Retinal pigment epithelial cell (primary cell): ENCODE results near the gene MOGAT2.

Source experiments
- DNase-seq: peaks from one replicate; pipeline ENCODE4 v3.0.0-alpha.2; 2010; ENCODE audit warnings: low read depth
- H3K4me3 ChIP-seq: 2 replicates; pipeline ENCODE4 v1.5.1; 2011; ENCODE audit warnings: mild to moderate bottlenecking, low read length, control low read depth, moderate library complexity
- TF ChIP-seq, protein P1 (sequence below): conservative IDR thresholded peaks from 2 replicates; pipeline ENCODE4 v1.5.1; 2011; ENCODE audit warnings: low read depth, low read length, control low read depth, inconsistent platforms

Gene MOGAT2

DNA sequence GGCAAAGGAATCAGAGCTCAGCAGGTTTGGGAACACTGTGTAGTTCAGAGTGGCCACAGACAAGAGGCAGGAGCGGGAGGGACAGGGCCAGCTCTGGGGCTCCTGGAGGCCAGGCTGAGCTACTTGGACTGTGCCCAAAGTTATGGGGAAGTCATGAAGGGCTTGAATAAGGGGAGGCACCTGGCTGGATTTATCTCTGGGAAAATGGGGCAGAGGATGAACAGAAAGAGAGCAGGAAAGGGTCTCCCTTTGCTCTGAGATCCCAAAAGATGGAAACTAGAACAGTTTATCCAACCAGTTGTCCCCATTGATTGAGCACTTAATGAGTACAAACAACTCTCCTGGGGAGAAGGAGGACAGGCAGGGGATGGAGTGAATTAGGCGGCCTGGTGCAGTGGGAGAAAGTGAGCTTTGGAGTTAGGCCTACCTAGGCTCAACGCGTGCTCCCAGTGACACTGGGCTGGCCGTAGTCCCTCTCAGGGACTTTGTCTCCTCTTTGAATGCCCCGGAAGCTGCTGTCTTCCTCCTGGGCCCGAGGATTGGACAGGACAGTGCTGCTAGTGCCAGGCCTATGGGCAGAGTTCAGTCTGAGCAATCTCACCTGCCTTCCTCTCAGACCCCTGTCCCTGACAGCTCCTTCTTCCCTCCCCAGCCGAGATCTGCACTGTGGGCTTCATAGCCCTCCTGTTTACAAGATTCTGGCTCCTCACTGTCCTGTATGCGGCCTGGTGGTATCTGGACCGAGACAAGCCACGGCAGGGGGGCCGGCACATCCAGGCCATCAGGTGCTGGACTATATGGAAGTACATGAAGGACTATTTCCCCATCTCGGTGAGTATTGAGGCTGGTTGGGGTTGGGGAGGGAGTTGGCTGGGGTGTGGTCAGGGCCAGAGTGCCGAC is 2.0 kb downstream of the MOGAT2 start:
- DNase-seq = no peak
- TF ChIP-seq, protein P1, sequence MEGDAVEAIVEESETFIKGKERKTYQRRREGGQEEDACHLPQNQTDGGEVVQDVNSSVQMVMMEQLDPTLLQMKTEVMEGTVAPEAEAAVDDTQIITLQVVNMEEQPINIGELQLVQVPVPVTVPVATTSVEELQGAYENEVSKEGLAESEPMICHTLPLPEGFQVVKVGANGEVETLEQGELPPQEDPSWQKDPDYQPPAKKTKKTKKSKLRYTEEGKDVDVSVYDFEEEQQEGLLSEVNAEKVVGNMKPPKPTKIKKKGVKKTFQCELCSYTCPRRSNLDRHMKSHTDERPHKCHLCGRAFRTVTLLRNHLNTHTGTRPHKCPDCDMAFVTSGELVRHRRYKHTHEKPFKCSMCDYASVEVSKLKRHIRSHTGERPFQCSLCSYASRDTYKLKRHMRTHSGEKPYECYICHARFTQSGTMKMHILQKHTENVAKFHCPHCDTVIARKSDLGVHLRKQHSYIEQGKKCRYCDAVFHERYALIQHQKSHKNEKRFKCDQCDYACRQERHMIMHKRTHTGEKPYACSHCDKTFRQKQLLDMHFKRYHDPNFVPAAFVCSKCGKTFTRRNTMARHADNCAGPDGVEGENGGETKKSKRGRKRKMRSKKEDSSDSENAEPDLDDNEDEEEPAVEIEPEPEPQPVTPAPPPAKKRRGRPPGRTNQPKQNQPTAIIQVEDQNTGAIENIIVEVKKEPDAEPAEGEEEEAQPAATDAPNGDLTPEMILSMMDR = no peak
- no peak overlapping the region for H3K4me3 ChIP-seq

DNA sequence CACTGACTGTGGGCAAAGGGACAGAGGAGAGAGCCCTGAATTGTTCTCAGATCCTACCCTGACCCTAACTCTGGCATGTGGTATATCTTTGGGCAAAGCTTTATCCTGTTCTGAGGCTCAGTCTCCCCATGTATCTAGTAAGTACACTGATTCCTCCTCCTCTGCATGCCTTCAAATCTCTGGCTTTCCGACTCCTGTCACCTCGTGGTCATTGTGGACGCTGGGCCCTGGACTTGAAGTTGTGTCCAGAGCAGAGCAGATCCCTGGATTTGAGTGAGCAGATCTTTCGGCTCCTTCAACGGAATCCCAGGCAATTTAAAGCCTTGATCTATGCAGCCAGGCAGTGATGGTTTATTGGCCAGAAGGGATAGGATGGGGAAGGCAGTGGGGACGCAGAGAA is 3.0 kb downstream of the MOGAT2 start:
- no peak overlapping the region for H3K4me3 ChIP-seq
- DNase-seq = no peak
- TF ChIP-seq, protein P1 = no peak

DNA sequence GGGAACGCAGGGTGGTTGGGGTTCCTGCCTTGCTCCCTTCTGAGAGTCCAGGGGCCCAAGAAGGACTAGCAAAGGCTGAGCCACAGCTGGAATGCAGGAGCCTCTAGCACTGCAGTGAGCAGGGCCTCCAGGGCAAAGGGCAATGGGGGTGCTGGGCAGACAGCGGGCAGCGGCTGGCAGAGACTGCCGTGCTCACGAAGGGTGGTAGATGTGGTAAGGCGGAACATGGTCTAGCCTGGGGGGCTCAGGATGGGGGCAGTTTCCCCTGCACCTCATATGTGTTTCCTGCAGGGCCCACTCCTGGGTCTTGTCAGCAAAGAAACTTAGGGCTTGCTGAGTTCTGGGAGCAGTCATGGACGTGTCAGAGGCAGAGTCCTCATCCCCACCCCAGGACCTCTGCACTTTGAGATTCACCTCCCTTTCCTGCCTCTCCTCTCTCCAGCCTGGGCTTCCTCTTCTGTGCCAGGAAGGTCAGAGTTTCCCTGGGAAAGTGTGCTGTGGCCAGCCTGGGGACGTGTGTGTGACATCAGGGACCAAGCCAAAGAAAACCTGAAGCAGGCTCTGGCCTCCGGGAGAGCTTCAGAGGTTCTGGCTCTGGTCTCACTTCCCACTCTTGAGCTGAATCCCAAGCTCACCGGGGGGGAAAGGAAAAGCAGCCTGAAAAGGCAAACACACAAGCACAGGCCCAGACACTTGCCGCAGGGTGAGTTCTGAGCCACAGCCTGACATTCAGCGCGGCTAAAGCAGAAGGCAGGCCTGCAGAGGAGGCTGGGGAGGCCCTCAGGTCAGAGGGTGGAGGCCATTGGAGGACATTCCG is 4.4 kb downstream of the MOGAT2 start:
- TF ChIP-seq, protein P1 = no peak
- DNase-seq = no peak
- H3K4me3 ChIP-seq = no peak overlapping the region

DNA sequence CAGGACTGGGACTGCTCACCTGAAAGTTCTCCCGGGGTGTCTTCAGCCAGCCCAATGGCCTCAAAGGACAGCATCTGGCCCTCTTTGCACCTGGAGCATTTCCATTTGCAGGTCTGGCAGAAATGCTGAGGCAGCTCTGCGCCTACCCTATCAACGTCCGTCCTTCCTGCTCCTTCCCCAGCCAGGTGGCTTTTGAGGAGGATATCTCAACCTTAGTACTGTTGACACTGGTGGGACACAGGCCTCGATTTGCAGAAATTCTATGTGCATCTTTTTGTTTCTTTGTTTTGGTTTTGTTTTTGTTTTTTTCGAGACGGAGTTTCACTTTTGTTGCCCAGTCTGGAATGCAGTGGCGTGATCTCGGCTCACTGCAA is 5.0 kb downstream of the MOGAT2 start:
- DNase-seq = no peak
- TF ChIP-seq, protein P1 = no peak
- H3K4me3 ChIP-seq = no peak overlapping the region

DNA sequence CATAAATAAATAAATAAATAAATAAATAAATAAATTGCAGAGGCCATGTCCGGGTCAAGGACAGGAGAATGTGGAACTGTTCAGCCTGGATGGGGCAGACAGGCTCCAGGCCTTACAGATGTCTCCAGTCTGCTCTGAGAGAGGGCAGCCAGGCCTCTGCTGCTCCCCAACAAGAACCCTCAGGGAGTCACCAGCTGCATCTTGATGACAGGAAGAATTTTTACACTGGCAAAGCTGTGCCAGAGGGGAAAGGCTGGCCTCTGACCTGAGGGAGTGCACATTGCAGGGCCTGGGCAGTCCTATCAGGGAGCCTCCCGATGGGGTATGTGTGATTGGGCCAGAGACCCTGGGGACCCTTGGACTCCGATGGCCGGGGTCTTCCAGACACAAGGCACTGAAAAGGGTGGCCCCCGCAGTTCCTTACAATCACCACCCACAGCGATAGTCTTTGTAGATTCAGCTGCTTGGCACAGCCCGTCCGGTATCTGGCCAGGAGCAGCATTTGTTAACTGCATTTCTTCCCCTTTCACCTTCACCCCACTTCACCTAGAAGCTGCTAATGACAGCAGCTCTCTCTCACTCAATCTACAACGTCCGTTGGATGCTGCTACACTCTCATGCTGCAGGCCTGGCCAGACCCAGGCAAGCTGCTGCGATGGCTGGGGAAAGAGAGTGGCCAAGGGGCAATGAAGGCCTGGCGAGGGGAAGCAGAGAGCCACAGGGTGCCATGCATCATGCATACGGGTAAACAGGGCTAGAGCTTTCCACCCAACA is 8.1 kb downstream of the MOGAT2 start:
- TF ChIP-seq, protein P1 = no peak

DNA sequence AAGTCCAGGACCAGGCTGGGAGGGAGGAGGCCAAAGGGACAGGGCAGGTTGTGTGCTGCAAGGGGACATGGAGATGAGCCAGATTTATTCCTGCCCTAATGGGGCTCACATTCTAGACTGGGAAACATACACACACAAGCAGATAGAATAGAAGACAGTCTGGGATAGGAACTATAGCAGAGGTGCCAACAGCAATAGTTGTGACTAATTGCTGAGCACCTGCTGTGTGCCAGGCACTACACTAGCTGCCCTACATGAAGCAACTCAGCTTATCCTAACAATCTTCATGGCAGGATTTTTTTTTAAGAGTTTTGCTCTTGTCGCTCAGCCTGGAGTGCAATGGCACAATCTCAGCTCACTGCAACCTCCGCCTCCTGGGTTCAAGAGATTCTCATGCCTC is 11.4 kb downstream of the MOGAT2 start:
- no peak overlapping the region for H3K4me3 ChIP-seq
- no peak for DNase-seq
- TF ChIP-seq, protein P1 = no peak

More for the DNA sequence above, 8.1 kb downstream of the MOGAT2 start:
- no peak for DNase-seq
- H3K4me3 ChIP-seq = no peak overlapping the region
